ENCODE measurements around the gene CAPN5.

The CAPN5 gene

DNA sequence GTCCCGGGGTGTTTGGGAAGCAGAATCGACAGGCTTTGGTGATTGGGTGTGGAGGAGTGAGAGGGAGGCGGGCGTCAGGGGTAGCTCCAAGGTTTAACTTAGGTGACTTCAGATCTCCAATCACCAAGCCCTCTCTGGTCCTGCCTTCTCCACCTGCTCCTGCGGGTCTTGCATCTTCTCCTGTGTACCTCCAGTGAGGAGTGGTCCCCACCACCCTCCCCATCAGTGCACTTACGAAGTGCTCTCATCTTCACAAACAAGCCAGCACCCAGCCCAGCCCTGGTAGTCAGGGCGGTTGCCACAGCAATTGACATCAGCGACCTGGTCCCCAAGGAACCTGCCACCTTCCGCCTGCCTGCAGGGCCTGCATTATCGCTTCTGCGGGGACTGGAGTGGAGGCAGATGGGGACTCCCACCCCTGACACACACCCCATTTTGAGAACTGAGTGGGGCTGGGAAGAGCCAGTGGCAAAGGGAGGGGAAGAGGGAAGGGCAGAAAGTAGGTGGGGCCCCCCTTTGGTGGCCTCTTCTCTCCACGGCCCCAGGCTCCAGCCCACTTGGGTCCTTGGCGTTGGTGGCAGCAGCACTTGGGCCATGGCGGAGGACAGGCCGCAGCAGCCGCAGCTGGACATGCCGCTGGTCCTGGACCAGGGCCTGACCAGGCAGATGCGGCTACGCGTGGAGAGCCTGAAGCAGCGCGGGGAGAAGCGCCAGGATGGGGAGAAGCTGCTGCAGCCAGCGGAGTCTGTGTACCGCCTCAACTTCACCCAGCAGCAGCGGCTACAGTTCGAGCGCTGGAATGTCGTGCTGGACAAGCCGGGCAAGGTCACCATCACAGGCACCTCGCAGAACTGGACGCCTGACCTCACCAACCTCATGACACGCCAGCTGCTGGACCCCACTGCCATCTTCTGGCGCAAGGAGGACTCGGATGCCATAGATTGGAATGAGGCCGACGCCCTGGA, 35.8 kb downstream of the CAPN5 start, which contains the start of gene OMP:
TSS of gene OMP (plus strand) at position 595 of the 965 bp plus-strand sequence. CDS start at position 595, 0 bp downstream.
- DNase-seq: no peak

- no peak for DNase-seq
Observed at GRCh38 chr11:77103319-77103718, 36.5 kb downstream of the CAPN5 start.

GRCh38 chr11:77104727-77105126, 38.0 kb downstream of the CAPN5 start:
- DNase-seq: no peak

DNA sequence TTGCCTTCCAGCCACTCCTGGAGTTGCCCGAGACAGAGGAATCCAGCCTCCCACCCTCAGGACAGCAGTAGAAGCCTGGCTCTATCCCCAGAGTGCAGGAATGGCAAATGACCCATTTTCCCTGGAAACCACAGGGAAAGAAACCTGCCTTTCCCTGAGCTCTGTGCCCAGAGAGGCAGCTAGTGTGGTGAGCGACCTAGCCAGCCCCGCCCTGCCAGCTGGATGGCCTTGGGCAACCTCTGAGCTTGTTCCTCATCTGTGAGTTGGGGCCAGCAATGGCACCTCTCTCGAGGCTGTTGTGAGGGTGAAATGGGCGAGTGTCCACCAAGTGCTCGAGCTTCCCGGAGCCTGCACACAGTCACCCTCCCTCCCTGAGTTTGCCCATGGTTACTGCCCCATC, 39.5 kb downstream of the CAPN5 start:
- DNase-seq: no peak

- DNase-seq: no peak
Observed at GRCh38 chr11:77106759-77107158, 40.0 kb downstream of the CAPN5 start.

DNA sequence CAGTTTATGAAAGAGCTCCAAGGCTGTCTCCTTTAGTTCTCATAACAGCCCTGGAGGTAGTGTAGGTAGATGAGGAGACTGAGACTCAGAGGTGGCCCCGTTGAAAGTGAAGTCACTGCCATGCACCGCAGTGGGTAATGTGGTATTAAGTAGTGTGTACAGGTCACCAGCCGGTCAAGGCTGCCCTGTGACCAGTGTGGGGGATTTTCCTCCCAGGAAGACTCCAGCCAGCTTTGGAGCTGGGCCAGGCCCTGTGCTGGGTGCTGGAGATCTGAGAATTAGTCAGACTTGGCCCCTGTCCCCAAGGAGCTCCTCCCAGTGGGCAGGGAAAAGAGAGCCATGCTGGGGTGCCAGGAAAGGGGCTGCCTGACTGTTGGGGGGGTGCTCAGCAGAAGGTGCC, 41.2 kb downstream of the CAPN5 start:
- no peak for DNase-seq

GRCh38 chr11:77108436-77108835, 41.7 kb downstream of the CAPN5 start:
- DNase-seq: no peak

- DNase-seq: no peak
Observed at GRCh38 chr11:77109236-77110019, 42.7 kb downstream of the CAPN5 start.

DNA sequence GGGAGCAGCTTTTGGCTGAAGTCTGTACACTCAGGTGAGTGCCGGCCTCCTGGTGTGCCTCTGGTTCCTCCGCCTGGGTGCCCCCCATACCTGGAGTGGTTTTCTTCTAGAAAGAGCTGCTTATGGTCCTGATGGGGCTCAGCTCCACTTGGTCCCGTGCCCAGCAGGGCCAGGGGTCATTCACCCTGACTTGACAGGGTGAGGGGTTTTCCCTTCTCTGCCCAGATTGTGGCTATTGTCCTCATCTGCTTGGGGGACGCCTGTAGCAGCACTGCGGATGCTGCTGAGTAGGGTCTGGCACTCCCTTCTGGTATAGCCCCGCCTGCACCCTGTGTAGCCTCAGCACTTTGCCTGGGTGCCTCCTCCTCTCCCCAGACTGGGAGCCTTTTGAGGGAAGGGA, 44.1 kb downstream of the CAPN5 start:
- DNase-seq: no peak

- DNase-seq: no peak
Observed at GRCh38 chr11:77111277-77111676, 44.5 kb downstream of the CAPN5 start.

- DNase-seq: no peak
Observed at GRCh38 chr11:77111946-77112345, 45.2 kb downstream of the CAPN5 start.

DNA sequence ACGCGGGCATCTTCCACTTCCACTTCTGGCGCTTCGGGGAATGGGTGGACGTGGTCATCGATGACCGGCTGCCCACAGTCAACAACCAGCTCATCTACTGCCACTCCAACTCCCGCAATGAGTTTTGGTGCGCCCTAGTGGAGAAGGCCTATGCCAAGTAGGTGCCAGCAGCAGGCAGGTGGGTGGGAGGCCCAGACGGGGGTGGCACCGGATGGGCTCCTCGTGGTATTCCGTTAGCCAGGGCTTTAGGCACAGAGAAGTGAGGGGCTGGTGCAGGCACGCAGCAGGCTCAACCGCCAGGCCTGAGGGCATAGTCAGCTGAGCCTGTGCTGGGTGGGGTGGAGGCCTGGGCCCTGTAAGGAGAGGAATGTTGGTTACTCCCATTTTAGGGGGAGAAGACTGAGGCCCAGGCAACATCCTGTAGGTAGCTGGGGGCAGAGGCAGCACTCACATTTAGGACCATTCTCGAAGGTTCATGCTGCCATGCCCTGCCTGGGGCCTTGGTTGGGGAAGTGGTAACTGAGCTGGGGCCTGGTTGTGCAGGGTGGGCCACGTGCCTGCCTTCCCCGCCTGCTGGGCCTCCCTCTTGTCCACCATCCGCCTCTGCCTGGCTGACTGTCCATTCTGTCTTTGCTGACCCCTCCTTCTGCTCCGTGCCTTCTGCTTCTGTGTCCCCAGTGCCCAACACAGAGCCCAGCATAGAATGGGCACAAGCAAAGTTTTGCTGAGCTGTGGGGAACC, 46.0 kb downstream of the CAPN5 start:
- DNase-seq: no peak

GRCh38 chr11:77113382-77114088, 46.8 kb downstream of the CAPN5 start:
- no peak for DNase-seq

- DNase-seq: no peak
Observed at GRCh38 chr11:77114089-77114463, 47.3 kb downstream of the CAPN5 start.

GRCh38 chr11:77115181-77115611, 48.4 kb downstream of the CAPN5 start:
- no peak for DNase-seq

- DNase-seq: no peak
Observed at GRCh38 chr11:77115956-77116355, 49.2 kb downstream of the CAPN5 start.

DNA sequence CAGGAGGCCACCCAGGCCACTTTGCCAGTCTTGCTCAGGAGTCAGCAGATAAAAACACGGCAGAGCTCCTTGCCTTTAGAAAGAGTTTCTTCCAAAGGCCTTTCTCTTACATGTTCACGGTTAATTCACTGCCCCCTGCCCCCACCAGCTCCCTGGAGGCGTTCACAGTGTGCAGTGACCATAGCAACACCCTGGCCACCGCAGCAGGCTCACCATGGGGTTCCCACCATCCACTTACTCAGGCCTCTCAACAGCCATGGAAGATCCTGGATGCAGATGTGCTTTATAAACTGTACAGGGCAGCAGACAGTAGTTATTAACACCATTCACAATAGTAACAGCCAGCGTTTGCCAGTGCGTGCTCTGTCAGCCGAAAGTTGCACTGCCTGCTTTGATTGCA, 50.7 kb downstream of the CAPN5 start:
- no peak for DNase-seq

DNA sequence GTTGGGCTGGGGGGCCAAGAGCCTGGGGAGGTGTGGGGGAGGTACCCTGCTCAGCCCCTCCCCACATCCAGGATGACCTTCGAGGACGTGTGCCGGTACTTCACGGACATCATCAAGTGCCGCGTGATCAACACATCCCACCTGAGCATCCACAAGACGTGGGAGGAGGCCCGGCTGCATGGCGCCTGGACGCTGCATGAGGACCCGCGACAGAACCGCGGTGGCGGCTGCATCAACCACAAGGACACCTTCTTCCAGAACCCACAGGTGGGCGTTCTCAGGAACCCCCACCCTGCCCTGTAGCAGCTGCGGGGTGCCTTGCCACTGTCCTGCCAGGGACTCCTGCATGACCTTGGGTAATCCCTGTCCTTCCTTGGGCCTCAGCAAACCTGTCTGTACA, 51.3 kb downstream of the CAPN5 start:
- DNase-seq: no peak

GRCh38 chr11:77118971-77119370, 52.2 kb downstream of the CAPN5 start:
- no peak for DNase-seq

- no peak for DNase-seq
Observed at GRCh38 chr11:77119531-77119936, 52.8 kb downstream of the CAPN5 start.

DNA sequence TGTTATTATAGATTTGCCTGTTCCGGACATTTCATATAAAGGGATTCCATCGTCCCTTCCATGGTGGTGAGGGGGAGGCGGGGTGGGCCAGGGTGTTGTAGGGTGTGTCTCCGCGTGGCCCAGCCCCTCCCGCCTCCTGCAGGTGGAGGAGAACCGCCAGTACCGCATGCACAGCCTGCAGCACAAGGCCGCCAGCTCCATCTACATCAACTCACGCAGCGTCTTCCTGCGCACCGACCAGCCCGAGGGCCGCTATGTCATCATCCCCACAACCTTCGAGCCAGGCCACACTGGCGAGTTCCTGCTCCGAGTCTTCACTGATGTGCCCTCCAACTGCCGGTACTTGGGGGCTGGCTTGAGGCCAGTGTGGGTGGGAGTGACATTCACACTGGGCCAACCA, 53.8 kb downstream of the CAPN5 start:
- DNase-seq: no peak

DNA sequence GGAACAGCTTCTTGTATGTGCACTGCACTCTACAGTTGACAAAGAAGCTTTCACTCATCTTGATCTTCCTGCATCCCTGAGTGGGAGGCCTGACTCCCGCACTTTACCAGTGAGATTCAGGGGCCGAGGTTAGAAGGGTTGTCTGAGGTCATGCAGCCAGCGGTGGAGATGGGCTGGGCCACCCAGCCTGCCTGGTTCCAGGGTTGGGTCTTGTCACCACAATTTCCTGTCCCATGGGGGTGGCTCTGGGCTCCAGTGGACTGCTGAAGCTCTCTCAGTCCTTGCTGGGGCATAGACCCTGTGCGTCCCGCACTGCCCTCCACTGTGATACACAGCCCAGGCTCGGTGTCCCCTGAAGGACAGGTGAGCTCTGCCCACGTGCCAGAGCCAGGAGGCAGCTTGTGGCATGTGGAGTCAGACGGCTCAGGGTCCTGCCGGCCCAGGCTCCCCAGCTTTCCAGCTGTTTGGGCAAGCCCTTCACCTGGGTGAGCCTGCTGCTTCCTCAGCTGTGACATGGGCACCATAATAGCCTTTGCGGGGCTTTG, 54.4 kb downstream of the CAPN5 start:
- DNase-seq: no peak
